Liver (tissue), 9 donors: ENCODE results near the gene KCNK18. TPM values are rescaled to one million over a fixed set of nuclear protein-coding genes. Genes with fewer than 3 reads are reported as not detected.

ENCODE experiments used
- DNase-seq: peaks from one replicate; pipeline ENCODE4 v3.0.0-alpha.2; 2017; ENCODE audit warnings: low spot score
- H3K27ac ChIP-seq, 2 donors: one replicate each; pipeline ENCODE4 v1.7.0; 2013; ENCODE audit warnings: inconsistent platforms in 2 of 2, low read length in 2 of 2, control low read depth in 1 of 2, low read depth in 1 of 2, mild to moderate bottlenecking in 1 of 2
- H3K27me3 ChIP-seq, 4 donors: one replicate each; pipeline versions ENCODE4 v1.6.1 to v1.7.0; 2013; ENCODE audit warnings: low read length in 3 of 4, inconsistent platforms in 1 of 4, mild to moderate bottlenecking in 1 of 4, moderate library complexity in 1 of 4; ENCODE audit not compliant: control insufficient read depth in 4 of 4, insufficient read depth in 4 of 4
- H3K36me3 ChIP-seq, 4 donors: one replicate each; pipeline versions ENCODE4 v1.6.1 to v1.7.0; 2013; ENCODE audit warnings: low read length in 3 of 4, mild to moderate bottlenecking in 3 of 4, low read depth in 1 of 4, moderate library complexity in 1 of 4; ENCODE audit not compliant: control insufficient read depth in 4 of 4, insufficient read depth in 3 of 4
- H3K4me1 ChIP-seq, 4 donors: one replicate each; pipeline versions ENCODE4 v1.6.1 to v1.7.0; 2013; ENCODE audit warnings: low read length in 3 of 4, mild to moderate bottlenecking in 3 of 4, moderate library complexity in 1 of 4; ENCODE audit not compliant: control insufficient read depth in 4 of 4, insufficient read depth in 4 of 4
- H3K4me3 ChIP-seq, 3 donors: one replicate each; pipeline versions ENCODE4 v1.6.1 to v1.7.0; 2013; ENCODE audit warnings: low read length in 3 of 3, control low read depth in 1 of 3, low read depth in 1 of 3, mild to moderate bottlenecking in 1 of 3
- H3K9ac ChIP-seq, 2 donors: one replicate each; pipeline ENCODE4 v1.7.0; 2013; ENCODE audit warnings: low read length in 2 of 2, mild to moderate bottlenecking in 2 of 2, moderate library complexity in 2 of 2, control low read depth in 1 of 2, low read depth in 1 of 2
- H3K9me3 ChIP-seq, 4 donors: one replicate each; pipeline versions ENCODE4 v1.6.1 to v1.7.0; 2013; ENCODE audit warnings: low read length in 3 of 4; ENCODE audit not compliant: control insufficient read depth in 4 of 4
- EGR1 ChIP-seq, 2 donors: IDR thresholded peaks; 2 replicates each; pipeline ENCODE4 v1.6.1; 2016 to 2018; ENCODE audit warnings: antibody characterized with exemption in 2 of 2, low read depth in 2 of 2
- FOXA1 ChIP-seq: IDR thresholded peaks from 2 replicates; pipeline ENCODE4 v1.6.1; 2016; ENCODE audit warnings: antibody characterized with exemption
- FOXA2 ChIP-seq: IDR thresholded peaks from 2 replicates; pipeline ENCODE4 v1.6.1; 2016; ENCODE audit warnings: antibody characterized with exemption
- GABPA ChIP-seq, 2 donors: IDR thresholded peaks in 1 of 2; conservative IDR thresholded peaks in 1 of 2; 2 replicates each; pipeline ENCODE4 v1.6.1; 2016; ENCODE audit warnings: antibody characterized with exemption in 2 of 2, mild to moderate bottlenecking in 1 of 2, moderate library complexity in 1 of 2
- HNF4A ChIP-seq, 2 donors: conservative IDR thresholded peaks; 2 replicates each; pipeline ENCODE4 v1.6.1; 2016; ENCODE audit warnings: antibody characterized with exemption in 2 of 2, mild to moderate bottlenecking in 2 of 2
- HNF4G ChIP-seq: IDR thresholded peaks from 2 replicates; pipeline ENCODE4 v1.6.1; 2016; ENCODE audit warnings: antibody characterized with exemption
- JUND ChIP-seq, 2 donors: IDR thresholded peaks; 2 replicates each; pipeline ENCODE4 v1.6.1; 2016; ENCODE audit warnings: antibody characterized with exemption in 2 of 2
- MAX ChIP-seq: IDR thresholded peaks from 2 replicates; pipeline ENCODE4 v1.6.1; 2016; ENCODE audit warnings: antibody characterized with exemption
- NR2F2 ChIP-seq: IDR thresholded peaks from 2 replicates; pipeline ENCODE4 v1.6.1; 2016; ENCODE audit warnings: antibody characterized with exemption
- RXRA ChIP-seq, 2 donors: IDR thresholded peaks; 2 replicates each; pipeline ENCODE4 v1.6.1; 2017 to 2018; ENCODE audit warnings: antibody characterized with exemption in 2 of 2, mild to moderate bottlenecking in 1 of 2
- SP1 ChIP-seq: IDR thresholded peaks from 2 replicates; pipeline ENCODE4 v1.6.1; 2018; ENCODE audit warnings: antibody characterized with exemption, mild to moderate bottlenecking
- TAF1 ChIP-seq: conservative IDR thresholded peaks from 2 replicates; pipeline ENCODE4 v1.6.1; 2016; ENCODE audit warnings: antibody characterized with exemption, mild to moderate bottlenecking
- YY1 ChIP-seq: IDR thresholded peaks from 2 replicates; pipeline ENCODE4 v1.6.1; 2016; ENCODE audit warnings: antibody characterized with exemption, mild to moderate bottlenecking
- WGBS: extraction: QIAGEN DNeasy Blood & Tissue Kit; methylation state at CpG from one replicate; pipeline ENCODE4 v1.1.7; 2013; 5-methylcytosine and 5-hydroxymethylcytosine counted together
- polyA plus RNA-seq, 2 donors: library from polyadenylated mRNA; stranded (reverse) in 1 of 2; unstranded in 1 of 2; fragments of 200-250 nt in 1 of 2; fragments of >200 nt in 1 of 2; fragmentation: Nextera tagmentation in 1 of 2; extraction: Ambion mirVana in 1 of 2; gene quantifications; one replicate each; pipeline versions ENCODE4 v1.2.1 to v1.2.3, GENCODE V29; 2013 to 2015
- total RNA-seq, 2 donors: library from RNA; depleted of rRNA; stranded (reverse); fragments of >200 nt; gene quantifications; one replicate each; pipeline ENCODE4 v1.2.3, GENCODE V29; 2014
- TF ChIP-seq, protein P1 (sequence below): IDR thresholded peaks from 2 replicates; pipeline ENCODE4 v1.6.1; 2016; ENCODE audit warnings: antibody characterized with exemption
- TF ChIP-seq, protein P2 (sequence below): IDR thresholded peaks from 2 replicates; pipeline ENCODE4 v1.6.1; 2016; ENCODE audit warnings: antibody characterized with exemption, mild to moderate bottlenecking
- TF ChIP-seq, protein P3 (sequence below): IDR thresholded peaks from 2 replicates; pipeline ENCODE4 v1.6.1; 2016; ENCODE audit warnings: antibody characterized with exemption
- TF ChIP-seq, protein P4 (sequence below): fragments of 150-350 bp; IDR thresholded peaks from 2 replicates; pipeline ENCODE4 v1.5.1; 2017; ENCODE audit warnings: improper control_type of control experiment, low read depth, low read length; ENCODE audit not compliant: missing input control
- donor health status: healthy.
- donor health status: healthy.
- donor health status: healthy.
- donor health status: healthy.
- donor health status: healthy.

Gene KCNK18
- total and polyA plus RNA-seq, 4 donors, result not detected

DNA sequence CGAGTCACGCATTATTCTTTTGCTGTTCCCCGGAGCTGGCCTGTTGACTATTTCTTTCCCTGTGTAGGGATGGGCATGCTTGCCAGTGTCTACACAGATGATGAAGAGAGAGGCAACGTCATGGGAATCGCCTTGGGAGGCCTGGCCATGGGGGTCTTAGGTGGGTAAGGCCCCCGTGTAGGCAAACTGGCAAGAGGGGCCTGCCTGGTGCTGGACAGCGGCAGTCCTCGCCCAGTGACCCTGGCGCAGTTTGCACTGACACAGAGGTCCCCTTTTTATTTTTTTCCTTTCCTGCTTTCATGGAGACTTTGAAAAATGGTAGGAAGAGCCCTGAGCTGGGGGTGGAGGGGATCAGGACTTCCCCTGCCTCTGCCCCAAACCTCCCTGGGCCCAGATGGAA is 57.0 kb downstream of the KCNK18 start:
- TF ChIP-seq, protein P1, sequence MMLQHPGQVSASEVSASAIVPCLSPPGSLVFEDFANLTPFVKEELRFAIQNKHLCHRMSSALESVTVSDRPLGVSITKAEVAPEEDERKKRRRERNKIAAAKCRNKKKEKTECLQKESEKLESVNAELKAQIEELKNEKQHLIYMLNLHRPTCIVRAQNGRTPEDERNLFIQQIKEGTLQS, result no peak
- TF ChIP-seq FOXA2 (no peak), TAF1 (no peak), MAX (no peak), GABPA (IDR thresholded peaks at IDR 0.05 in 1 of 2, conservative IDR thresholded peaks at IDR 0.05 in 1 of 2) (no peak), JUND (IDR thresholded peaks at IDR 0.05) (no peak), HNF4G (no peak), FOXA1 (no peak), EGR1 (IDR thresholded peaks at IDR 0.05; ENCODE audit: low read depth in 2 of 2) (no peak), YY1 (no peak), RXRA (IDR thresholded peaks at IDR 0.05) (no peak), NR2F2 (no peak), HNF4A (conservative IDR thresholded peaks at IDR 0.05) (no peak), SP1 (no peak)
- TF ChIP-seq, protein P2, sequence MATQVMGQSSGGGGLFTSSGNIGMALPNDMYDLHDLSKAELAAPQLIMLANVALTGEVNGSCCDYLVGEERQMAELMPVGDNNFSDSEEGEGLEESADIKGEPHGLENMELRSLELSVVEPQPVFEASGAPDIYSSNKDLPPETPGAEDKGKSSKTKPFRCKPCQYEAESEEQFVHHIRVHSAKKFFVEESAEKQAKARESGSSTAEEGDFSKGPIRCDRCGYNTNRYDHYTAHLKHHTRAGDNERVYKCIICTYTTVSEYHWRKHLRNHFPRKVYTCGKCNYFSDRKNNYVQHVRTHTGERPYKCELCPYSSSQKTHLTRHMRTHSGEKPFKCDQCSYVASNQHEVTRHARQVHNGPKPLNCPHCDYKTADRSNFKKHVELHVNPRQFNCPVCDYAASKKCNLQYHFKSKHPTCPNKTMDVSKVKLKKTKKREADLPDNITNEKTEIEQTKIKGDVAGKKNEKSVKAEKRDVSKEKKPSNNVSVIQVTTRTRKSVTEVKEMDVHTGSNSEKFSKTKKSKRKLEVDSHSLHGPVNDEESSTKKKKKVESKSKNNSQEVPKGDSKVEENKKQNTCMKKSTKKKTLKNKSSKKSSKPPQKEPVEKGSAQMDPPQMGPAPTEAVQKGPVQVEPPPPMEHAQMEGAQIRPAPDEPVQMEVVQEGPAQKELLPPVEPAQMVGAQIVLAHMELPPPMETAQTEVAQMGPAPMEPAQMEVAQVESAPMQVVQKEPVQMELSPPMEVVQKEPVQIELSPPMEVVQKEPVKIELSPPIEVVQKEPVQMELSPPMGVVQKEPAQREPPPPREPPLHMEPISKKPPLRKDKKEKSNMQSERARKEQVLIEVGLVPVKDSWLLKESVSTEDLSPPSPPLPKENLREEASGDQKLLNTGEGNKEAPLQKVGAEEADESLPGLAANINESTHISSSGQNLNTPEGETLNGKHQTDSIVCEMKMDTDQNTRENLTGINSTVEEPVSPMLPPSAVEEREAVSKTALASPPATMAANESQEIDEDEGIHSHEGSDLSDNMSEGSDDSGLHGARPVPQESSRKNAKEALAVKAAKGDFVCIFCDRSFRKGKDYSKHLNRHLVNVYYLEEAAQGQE, result no peak
- TF ChIP-seq, protein P3, sequence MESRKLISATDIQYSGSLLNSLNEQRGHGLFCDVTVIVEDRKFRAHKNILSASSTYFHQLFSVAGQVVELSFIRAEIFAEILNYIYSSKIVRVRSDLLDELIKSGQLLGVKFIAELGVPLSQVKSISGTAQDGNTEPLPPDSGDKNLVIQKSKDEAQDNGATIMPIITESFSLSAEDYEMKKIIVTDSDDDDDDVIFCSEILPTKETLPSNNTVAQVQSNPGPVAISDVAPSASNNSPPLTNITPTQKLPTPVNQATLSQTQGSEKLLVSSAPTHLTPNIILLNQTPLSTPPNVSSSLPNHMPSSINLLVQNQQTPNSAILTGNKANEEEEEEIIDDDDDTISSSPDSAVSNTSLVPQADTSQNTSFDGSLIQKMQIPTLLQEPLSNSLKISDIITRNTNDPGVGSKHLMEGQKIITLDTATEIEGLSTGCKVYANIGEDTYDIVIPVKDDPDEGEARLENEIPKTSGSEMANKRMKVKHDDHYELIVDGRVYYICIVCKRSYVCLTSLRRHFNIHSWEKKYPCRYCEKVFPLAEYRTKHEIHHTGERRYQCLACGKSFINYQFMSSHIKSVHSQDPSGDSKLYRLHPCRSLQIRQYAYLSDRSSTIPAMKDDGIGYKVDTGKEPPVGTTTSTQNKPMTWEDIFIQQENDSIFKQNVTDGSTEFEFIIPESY, result no peak
- Histone ChIP-seq H3K4me3 (no peak overlapping the region), H3K36me3 (no peaks in the 10 kb centered on the region), H3K9me3 (no peaks in the 10 kb centered on the region), H3K9ac (no peak overlapping the region), H3K4me1 (no peaks in the 10 kb centered on the region), H3K27ac (no peak overlapping the region), H3K27me3 (no peaks in the 10 kb centered on the region)
- DNase-seq, result no peak
- WGBS, result 78% methylated on average over 9 of the region's 9 CpGs

- Histone ChIP-seq H3K36me3 (no peaks in the 10 kb centered on the region), H3K4me1 (no peaks in the 10 kb centered on the region), H3K27me3 (no peaks in the 10 kb centered on the region), H3K9ac (no peak overlapping the region), H3K4me3 (no peak overlapping the region), H3K27ac (no peak overlapping the region), H3K9me3 (no peaks in the 10 kb centered on the region)
- DNase-seq, result no peak
- 81% methylated on average over 26 of the region's 26 CpGs for whole genome bisulfite sequencing
- TF ChIP-seq YY1 (no peak), MAX (no peak), HNF4G (no peak), GABPA (IDR thresholded peaks at IDR 0.05 in 1 of 2, conservative IDR thresholded peaks at IDR 0.05 in 1 of 2) (no peak), TAF1 (no peak), HNF4A (conservative IDR thresholded peaks at IDR 0.05) (no peak), FOXA2 (no peak)
- TF ChIP-seq, protein P1, result no peak
- TF ChIP-seq, protein P3, result no peak
- TF ChIP-seq, protein P4, sequence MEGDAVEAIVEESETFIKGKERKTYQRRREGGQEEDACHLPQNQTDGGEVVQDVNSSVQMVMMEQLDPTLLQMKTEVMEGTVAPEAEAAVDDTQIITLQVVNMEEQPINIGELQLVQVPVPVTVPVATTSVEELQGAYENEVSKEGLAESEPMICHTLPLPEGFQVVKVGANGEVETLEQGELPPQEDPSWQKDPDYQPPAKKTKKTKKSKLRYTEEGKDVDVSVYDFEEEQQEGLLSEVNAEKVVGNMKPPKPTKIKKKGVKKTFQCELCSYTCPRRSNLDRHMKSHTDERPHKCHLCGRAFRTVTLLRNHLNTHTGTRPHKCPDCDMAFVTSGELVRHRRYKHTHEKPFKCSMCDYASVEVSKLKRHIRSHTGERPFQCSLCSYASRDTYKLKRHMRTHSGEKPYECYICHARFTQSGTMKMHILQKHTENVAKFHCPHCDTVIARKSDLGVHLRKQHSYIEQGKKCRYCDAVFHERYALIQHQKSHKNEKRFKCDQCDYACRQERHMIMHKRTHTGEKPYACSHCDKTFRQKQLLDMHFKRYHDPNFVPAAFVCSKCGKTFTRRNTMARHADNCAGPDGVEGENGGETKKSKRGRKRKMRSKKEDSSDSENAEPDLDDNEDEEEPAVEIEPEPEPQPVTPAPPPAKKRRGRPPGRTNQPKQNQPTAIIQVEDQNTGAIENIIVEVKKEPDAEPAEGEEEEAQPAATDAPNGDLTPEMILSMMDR, result no peak
Measured at GRCh38 chr10:117254774-117255735, 57.8 kb downstream of the KCNK18 start.
